Endometrial microvascular endothelial cells (primary cell): ENCODE measurements around the gene MCOLN2. TPM values are rescaled to one million over a fixed set of nuclear protein-coding genes. Genes with fewer than 3 reads are reported as not detected.
"Not testable (repeated sequence)": the region's sequence is repeated elsewhere in the genome, so short reads cannot be mapped to it uniquely, and the experiment has no call there.

Experiments
- in situ Hi-C: cut with HindIII; loops from 2 replicates; pipeline ENCODE4 v1.10.0; 2017; ENCODE audit warnings: low sequenced_read_pairs, low pct_unique_long_range_greater_than_20kb; ENCODE audit errors: inconsistent ontology term
- total RNA-seq: library from RNA; depleted of rRNA; stranded (reverse); fragments of >200 nt; gene quantifications from one replicate; pipeline ENCODE4 v1.2.3, GENCODE V29; 2015; ENCODE audit errors: inconsistent ontology term

MCOLN2 gene
- total RNA-seq, 1 donor from 2014 or later: not detected

- in situ Hi-C loops: no loop called here
Observed at GRCh38 chr1:84916897-84917296, 80.0 kb downstream of the MCOLN2 start.

DNA sequence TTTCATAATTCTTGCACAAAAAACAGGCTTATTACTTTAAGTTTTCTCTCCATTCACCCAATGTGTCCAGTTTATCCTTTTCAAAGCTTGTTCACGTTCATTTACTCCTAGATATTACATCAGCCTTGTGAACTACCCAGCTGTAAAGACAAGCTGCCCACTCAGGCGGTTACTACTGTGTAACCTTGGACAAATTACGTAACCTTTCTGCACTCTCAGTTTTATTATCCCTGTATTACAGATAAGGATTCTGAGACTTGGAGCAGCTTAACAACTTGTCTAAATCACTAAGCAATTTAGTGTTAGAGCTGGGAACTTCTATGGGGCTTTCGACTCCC, 83.4 kb downstream of the MCOLN2 start:
- in situ Hi-C loops: no loop called here

- in situ Hi-C loops: no loop called here
Observed at GRCh38 chr1:84912726-84913554, 84.0 kb downstream of the MCOLN2 start.

DNA sequence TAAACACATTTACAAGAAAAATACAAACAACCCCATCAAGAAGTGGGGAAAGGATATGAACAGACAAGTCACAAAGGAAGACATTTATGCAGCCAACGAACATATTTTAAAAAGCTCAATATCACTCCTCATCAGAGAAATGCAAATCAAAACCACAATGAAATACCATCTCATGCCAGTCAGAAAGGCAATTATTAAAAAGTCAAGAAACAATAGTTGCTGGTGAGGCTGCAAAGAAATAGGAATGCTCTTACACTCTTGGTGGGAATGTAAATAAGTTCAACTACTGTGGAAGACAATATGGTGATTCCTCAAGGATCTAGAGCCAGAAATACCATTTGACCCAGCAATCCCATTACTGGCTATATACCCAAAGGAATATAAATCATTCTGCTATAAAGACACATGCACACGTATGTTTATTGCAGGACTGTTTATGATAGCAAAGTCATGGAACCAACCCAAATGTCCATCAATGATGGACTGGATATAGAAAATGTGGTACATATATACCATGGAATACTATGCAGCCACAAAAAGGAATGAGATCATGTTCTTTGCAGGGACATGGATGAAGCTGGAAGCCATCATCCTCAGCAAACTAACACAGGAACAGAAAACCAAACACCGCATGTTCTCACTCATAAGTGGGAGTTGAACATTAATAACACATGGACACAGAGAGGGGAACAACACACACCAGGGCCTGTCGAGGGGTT, 88.0 kb downstream of the MCOLN2 start:
- in situ Hi-C loops: not testable (repeated sequence)

DNA sequence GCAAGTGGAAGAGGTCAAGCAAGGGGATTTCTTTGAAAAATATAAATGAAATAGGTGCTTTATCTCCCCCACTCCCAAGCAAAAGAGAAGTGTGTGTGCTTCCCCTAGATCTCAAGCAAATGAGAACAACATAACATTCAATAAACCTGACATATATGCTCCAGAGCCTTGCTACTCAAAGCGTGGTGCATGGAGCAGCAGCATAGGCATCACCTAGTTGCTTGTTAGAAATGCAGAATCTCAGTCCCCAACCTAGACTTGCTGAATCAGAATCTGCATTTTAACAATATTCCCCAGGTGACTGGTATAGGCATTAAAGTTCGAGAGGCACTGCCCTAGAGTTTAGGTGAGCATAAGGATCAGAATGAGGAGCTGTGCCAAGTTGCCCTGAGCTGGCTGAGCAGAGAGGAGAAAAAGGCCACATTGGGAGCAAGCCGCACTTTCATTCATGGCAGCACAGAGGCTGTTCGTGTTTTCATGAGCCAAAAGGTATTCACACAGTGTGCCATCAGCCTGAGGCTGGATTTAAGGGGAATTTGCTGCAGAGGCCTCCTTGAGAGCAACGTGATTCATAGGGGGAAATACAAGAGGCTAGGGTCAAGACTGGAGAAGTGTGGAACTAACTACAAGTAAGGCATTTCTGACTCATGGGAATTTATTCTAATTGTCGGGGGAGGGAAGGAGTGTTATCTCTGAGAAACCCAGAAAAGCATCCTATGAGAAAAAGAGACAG, 89.7 kb downstream of the MCOLN2 start:
- in situ Hi-C loops: no loop called here

DNA sequence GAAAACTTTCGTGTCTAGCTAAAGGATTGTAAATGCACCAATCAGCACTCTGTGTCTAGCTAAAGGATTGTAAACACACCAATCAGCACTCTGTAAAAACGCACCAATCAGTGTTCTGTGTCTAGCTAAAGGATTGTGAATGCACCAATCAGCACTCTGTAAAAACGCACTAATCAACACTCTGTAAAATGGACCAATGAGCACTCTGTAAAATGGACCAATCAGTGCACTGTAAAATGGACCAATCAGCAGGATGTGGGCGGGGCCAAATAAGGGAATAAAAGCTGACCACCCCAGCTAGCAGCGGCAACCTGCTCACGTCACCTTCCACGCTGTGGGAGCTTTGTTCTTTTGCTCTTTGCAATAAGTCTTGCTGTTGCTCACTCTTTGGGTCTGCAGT, 94.2 kb downstream of the MCOLN2 start:
- in situ Hi-C loops: not testable (repeated sequence)

GRCh38 chr1:84899969-84900368, 96.9 kb downstream of the MCOLN2 start:
- in situ Hi-C loops: no loop called here

DNA sequence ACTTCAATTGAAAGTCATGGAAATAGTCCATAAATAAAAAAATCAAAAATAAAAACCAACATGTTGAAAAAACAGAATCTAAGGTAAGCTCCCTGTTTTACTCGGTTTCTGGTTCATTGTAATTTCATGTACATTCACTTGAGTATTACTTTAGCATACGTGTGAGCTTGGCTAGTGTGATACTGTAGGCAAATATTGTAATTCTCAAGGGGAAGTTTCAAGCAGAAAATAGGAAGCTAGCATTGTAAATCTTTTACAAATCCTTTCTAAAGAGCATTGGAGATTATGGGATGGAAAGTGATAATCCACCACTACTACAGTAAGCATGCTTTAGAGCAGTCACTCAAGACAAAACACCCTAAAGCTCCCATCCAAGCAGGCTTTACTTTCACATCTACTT, 100.6 kb downstream of the MCOLN2 start:
- in situ Hi-C loops: no loop called here

- in situ Hi-C loops: no loop called here
Observed at GRCh38 chr1:84892705-84893618, 104.0 kb downstream of the MCOLN2 start, which contains the start of gene LPAR3. Gene LPAR3, minus strand, starts transcription at chr1:84893206. Its CDS starts 27,086 bp downstream, at chr1:84866120.

- in situ Hi-C loops: no loop called here
Observed at GRCh38 chr1:84890566-84890965, 106.3 kb downstream of the MCOLN2 start.

DNA sequence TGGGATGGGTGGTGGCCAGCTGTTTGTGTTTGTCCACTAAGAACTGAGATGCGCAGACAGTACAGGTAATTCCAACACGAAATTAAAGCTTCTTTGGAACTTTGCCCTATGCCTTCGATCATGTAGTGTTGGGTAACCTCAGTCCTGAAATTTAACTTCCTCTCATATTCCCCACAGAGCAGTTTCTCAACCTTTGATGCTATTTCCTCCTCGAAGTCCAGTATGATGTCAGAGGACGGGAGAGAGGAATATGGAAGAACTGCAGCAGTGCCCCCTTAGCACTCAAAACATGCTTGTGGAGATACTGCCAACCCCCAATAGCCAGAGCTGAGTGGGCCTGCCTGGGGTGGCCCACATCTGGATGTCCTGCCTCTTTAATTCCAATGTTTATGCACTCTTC, 107.5 kb downstream of the MCOLN2 start:
- in situ Hi-C loops: no loop called here

DNA sequence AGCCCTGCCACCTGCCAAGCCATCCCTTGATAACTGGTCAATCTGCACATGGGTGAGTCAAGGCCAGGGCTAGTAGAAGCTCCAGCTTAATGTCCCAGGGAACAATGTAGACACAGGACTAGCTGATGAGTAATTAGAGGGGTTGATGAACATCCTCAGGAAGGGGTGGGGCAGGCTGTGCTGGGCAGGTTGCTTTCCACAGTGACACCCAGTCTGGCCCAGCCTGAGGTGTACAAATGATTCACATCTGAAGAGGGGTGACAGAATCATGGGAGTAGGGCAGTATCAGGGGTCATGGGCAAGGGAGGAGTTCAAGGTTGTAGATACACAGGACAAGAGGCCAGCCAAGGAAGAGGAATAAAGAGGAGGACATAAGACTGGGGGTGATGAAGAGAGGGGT, 108.2 kb downstream of the MCOLN2 start:
- in situ Hi-C loops: no loop called here

GRCh38 chr1:84887261-84887934, 109.5 kb downstream of the MCOLN2 start:
- in situ Hi-C loops: no loop called here

GRCh38 chr1:84885469-84885868, 111.4 kb downstream of the MCOLN2 start:
- in situ Hi-C loops: no loop called here

DNA sequence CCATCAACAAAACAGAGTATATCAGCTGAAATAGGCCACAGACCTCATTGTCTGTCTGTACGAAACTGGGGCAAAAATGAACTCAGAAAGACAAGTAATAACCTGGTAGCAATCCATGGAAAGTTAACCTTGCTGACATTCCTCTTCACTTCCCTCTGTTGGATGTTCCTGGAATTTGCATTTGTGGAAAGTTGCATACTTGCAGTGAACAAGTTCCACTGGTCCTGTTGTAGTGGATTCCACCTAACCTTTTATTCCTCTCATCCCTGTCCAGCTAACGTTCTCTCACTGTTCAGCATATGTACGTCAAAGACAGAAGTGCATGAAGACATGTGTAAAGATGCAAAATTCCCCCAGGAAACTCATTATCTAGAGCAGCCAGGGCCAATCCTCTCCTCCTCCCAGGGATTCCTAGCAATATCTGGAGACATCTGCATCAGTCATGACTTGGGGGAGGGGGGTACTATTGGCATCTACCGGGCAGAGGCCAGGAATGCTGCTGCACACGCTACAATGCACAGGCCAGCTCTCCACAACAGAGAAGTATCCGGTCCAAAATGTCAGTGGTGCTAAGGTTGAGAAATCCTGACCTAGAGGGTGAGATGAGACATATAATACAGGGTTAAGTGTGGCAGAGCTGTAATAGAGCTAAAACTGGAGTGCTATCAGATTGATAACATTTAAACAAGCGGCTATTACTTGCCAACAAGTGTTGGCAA, 112.1 kb downstream of the MCOLN2 start:
- in situ Hi-C loops: no loop called here

DNA sequence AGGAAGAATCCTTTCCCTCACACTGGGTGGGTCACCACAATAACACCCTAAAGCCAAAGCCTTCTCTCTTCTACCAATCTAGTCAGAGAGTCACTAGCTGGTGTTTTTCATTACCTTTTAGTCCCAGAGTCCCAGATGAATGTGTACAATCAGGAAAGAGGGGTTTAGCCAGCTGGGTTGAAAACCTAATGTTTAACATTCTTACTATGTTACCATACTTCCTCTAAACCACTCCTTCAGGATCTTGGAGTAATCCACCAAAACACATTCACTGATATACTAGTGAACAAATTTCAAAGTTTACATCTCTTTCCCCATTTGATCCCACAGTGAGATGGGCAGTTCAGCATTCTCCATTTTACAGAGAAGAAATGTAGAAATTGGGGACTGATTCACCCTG, 113.6 kb downstream of the MCOLN2 start:
- in situ Hi-C loops: no loop called here

DNA sequence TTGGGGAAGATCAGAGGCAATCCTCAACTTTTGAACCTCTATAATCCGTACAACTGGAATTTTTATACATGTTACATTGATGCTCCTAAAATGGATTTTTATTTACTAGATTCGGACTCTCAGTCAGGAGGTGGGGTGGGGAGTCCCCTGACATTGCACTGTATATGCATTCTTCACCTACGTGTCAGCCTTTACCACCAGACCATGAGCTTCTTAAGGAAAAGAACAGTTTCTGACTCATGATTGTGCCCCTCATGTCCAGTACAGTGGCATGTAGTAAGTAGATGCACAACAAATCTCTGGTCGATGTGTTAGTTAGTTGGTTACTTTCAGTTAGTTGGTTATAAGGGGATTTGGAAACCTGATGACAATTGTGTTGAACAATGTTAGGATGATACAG, 119.3 kb downstream of the MCOLN2 start:
- in situ Hi-C loops: no loop called here

DNA sequence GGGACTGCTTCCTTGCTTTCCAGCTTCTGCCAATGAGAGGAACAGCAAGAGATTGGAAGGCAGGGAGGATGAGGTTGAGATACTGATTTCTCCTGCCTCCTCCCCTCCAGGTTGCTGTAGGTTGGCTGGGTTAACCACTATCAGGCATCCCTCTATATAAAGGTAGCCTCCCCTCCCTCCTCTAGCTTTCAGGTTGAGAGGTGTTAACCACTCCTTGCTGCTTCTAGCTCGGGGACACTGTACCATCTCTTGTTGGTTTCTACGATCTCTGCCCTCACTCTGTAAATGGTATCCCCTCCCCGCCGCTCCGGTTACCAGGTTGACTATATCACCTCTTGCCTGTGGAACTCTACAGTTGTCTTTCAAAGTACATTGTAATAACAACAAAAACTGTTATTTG, 120.6 kb downstream of the MCOLN2 start:
- in situ Hi-C loops: no loop called here
